ENCODE results near the gene FAM83C.

The FAM83C gene

DNA sequence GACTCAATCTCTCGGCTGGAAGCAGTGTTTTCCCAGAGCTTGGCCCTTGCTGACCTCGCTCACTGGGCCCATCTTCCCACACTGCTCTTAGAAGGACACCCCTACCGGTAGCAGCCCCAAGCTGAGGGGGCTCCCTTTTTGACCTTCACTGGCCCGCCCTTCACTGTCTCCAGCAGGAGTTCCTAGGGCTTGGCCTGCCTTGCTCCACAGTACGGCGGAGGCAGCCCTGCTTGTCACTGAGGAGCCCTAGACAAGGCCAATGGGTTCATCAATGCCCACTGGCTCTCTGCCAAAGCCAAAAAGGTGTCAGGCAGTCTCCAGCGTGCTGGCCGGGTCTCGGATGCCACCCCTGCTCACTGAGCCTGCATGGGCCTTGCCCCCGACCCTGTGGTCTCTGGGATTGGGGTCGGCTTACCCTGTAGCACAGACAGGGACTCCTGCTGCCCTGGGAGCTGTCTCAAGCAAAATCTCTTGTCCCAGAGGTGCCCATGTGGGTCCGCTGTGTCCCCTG lies 16.4 kb downstream of the FAM83C start:
- no peak for DNase-seq (ENCODE audit: extremely low spot score)
- ChIA-PET POLR2A (interaction anchor here (3.1 kb wide), 1 partner anchor 9 kb away, joined by 11 read pairs; the partner anchor contains the start of gene EIF6), CTCF (no interaction called here)
- no peak for TF ChIP-seq SP1 (IDR thresholded peaks at IDR 0.05)

DNA sequence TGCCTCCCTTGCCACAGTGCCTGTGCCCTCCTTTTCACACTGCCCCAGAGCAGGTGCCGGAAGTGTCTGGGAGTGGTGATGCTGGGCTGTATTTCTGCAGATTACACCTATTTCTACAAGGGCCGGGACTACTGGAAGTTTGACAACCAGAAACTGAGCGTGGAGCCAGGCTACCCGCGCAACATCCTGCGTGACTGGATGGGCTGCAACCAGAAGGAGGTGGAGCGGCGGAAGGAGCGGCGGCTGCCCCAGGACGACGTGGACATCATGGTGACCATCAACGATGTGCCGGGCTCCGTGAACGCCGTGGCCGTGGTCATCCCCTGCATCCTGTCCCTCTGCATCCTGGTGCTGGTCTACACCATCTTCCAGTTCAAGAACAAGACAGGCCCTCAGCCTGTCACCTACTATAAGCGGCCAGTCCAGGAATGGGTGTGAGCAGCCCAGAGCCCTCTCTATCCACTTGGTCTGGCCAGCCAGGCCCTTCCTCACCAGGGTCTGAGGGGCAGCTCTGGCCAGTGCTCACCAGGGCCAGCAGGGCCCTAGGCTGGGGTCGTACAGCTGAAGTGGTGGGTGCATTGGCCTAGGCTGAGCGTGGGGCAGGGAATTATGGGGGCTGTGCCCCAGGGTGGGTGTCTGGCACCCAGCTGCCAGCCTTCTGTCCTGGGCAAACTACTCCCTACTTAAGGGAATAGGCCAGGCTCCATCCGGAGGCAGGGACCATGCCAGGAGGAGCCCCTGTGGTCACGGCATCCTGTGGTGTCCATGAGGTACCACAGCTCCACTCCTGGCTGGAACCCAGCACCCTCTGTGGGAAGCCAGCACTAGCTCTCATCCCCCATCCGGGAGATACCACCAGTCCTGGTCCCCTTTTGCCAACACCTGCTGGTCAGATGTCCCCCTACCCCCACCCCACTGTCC lies 17.8 kb downstream of the FAM83C start:
- ChIA-PET POLR2A (interaction anchor here (3.1 kb wide), 1 partner anchor 10 kb away, joined by 11 read pairs; the partner anchor contains the start of gene EIF6), CTCF (no interaction called here)
- no peak for DNase-seq (ENCODE audit: extremely low spot score)
- TF ChIP-seq, protein P1, sequence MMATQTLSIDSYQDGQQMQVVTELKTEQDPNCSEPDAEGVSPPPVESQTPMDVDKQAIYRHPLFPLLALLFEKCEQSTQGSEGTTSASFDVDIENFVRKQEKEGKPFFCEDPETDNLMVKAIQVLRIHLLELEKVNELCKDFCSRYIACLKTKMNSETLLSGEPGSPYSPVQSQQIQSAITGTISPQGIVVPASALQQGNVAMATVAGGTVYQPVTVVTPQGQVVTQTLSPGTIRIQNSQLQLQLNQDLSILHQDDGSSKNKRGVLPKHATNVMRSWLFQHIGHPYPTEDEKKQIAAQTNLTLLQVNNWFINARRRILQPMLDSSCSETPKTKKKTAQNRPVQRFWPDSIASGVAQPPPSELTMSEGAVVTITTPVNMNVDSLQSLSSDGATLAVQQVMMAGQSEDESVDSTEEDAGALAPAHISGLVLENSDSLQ (IDR thresholded peaks at IDR 0.05) = no peak
- TF ChIP-seq HDGF (IDR thresholded peaks at IDR 0.05; ENCODE audit: borderline replicate concordance) (no peak), SUZ12 (IDR thresholded peaks at IDR 0.05) (no peak), SP1 (IDR thresholded peaks at IDR 0.05) (no peak), CTBP1 (IDR thresholded peaks at IDR 0.05; ENCODE audit: borderline replicate concordance) (no peak), FOXK2 (IDR thresholded peaks at IDR 0.05) (no peak), ELF4 (IDR thresholded peaks at IDR 0.05) (no peak), NFRKB (IDR thresholded peaks at IDR 0.05) (no peak), LEF1 (IDR thresholded peaks at IDR 0.05; ENCODE audit: borderline replicate concordance) (no peak), BHLHE40 (IDR thresholded peaks at IDR 0.05; ENCODE audit: borderline replicate concordance) (no peak), ZNF384 (IDR thresholded peaks at IDR 0.05) (no peak), FOXA1 (IDR thresholded peaks at IDR 0.05) (no peak), TARDBP (IDR thresholded peaks at IDR 0.05) (no peak), ARNT (IDR thresholded peaks at IDR 0.05) (no peak), L3MBTL2 (conservative IDR thresholded peaks at IDR 0.05) (no peak)

DNA sequence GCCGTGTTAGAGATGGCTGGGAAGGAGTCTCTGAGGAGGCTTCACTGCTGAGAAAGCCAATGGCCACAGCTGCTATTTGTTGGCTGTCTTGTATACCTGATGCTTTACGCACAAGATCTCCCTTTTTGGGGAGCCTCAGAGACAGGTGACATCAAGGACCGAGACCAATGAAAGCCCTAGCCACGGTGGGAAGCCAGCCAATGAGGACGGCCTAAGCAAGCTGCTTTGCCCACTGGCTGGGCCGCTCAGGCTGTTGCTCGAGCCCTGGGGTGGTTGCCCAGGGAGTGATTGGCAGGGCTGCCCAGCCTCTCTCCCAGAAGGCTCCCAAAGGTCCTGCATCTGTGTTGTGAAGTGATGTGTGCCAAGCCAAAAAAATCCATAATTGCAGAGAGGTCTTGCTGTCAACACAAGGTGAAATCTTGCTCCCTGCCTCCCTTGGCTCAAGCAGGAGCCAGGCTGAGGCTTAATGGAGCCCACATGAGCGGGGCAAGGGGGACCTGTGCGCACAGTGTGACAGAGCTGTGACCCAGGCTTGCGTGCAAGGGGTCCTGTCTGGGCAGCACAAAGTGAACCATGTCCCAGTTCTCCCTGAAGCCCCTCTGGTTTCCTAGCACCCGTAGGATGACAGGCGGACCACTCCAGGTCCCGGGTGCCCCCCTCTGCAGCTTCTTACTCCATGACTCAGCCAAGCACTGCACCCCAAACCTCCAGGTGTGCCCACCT lies 18.6 kb downstream of the FAM83C start:
- no peak for TF ChIP-seq SP1 (IDR thresholded peaks at IDR 0.05)
- no peak for TF ChIP-seq SUZ12 (IDR thresholded peaks at IDR 0.05)
- no peak for TF ChIP-seq L3MBTL2 (conservative IDR thresholded peaks at IDR 0.05)
- TF ChIP-seq BHLHE40 (IDR thresholded peaks at IDR 0.05; ENCODE audit: borderline replicate concordance) = no peak
- no peak for TF ChIP-seq ELF4 (IDR thresholded peaks at IDR 0.05)
- no peak for TF ChIP-seq LEF1 (IDR thresholded peaks at IDR 0.05; ENCODE audit: borderline replicate concordance)
- TF ChIP-seq NFRKB (IDR thresholded peaks at IDR 0.05) = no peak
- CTCF ChIA-PET = no interaction called here
- POLR2A ChIA-PET = interaction anchor here (1.1 to 3.1 kb wide), 2 partner anchors 11 kb away, joined by 4 to 11 read pairs; partner anchors contain the start of gene EIF6
- DNase-seq (ENCODE audit: extremely low spot score) = no peak

DNA sequence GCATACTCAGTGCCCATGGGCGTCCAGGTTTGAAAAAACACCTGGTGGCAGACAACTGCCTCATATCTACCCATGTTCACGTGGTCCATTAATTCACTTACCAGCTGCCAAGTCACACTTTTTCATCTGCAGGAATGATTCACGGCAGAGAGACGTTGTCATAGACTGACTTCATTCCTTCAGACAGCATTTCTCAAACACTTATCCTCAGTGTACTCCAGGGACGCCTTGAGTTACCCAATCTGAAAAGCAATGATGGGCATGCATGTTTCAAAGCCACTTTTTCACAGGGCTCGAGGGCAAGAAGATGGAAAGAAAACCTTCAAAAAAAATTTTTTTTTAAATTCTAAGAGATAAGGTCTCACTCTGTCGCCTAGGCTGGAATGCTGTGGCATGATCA lies 20.3 kb downstream of the FAM83C start:
- POLR2A ChIA-PET = no interaction called here
- DNase-seq (ENCODE audit: extremely low spot score) = no peak
- CTCF ChIA-PET = no interaction called here

DNA sequence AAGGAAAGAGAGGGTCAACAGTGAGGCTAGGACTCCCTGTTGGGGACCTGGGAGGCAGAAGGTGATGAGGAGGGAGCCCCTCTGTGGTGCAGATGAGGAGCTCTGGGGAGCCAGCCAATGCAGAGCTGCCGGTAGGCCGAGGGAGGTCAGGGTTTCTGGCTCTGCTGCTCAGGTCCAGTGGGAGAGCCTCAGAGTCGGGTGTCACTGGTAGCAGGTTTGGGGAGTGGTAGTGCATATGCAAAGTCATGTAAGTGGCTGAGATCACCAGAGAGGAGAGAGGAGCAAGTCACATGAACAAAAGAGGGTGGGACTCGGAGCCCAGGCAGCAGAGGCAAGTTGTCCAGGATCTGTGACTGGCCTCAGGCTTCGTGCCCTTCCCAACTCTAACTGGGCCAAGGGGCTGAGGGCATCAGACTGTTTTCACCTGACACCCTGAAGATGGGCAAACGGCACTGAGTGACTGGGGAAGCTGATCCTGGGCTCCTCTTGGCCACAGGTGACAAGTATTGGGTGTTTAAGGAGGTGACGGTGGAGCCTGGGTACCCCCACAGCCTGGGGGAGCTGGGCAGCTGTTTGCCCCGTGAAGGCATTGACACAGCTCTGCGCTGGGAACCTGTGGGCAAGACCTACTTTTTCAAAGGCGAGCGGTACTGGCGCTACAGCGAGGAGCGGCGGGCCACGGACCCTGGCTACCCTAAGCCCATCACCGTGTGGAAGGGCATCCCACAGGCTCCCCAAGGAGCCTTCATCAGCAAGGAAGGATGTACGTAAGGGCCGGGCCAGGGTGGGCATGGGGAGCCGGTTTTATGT lies 20.9 kb downstream of the FAM83C start:
- no peak for DNase-seq (ENCODE audit: extremely low spot score)
- CTCF ChIA-PET = no interaction called here
- TF ChIP-seq FOXA1 (IDR thresholded peaks at IDR 0.05) = no peak
- POLR2A ChIA-PET = interaction anchor here (0.6 kb wide), 1 partner anchor 101 kb away, joined by 3 read pairs; no protein-coding TSS in a partner anchor

More for the DNA sequence above, 20.3 kb downstream of the FAM83C start:
- TF ChIP-seq SUZ12 (IDR thresholded peaks at IDR 0.05) = no peak
- TF ChIP-seq CTBP1 (IDR thresholded peaks at IDR 0.05; ENCODE audit: borderline replicate concordance) = no peak
- no peak for TF ChIP-seq ARNT (IDR thresholded peaks at IDR 0.05)
- TF ChIP-seq FOXA1 (IDR thresholded peaks at IDR 0.05) = no peak
- TF ChIP-seq SP1 (IDR thresholded peaks at IDR 0.05) = no peak
- TF ChIP-seq L3MBTL2 (conservative IDR thresholded peaks at IDR 0.05) = no peak
- TF ChIP-seq LEF1 (IDR thresholded peaks at IDR 0.05; ENCODE audit: borderline replicate concordance) = no peak
- TF ChIP-seq HDGF (IDR thresholded peaks at IDR 0.05; ENCODE audit: borderline replicate concordance) = no peak
- no peak for TF ChIP-seq FOXM1 (IDR thresholded peaks at IDR 0.05; ENCODE audit: borderline replicate concordance)
- no peak for TF ChIP-seq BHLHE40 (IDR thresholded peaks at IDR 0.05; ENCODE audit: borderline replicate concordance)
- no peak for TF ChIP-seq ZNF384 (IDR thresholded peaks at IDR 0.05)
- TF ChIP-seq, protein P1 (IDR thresholded peaks at IDR 0.05) = no peak

Data from HEK293T (cell line).